ENCODE results near the gene RHOG.
"Not testable (repeated sequence)": the region's sequence is repeated elsewhere in the genome, so short reads cannot be mapped to it uniquely, and the experiment has no call there.

RHOG gene

DNA sequence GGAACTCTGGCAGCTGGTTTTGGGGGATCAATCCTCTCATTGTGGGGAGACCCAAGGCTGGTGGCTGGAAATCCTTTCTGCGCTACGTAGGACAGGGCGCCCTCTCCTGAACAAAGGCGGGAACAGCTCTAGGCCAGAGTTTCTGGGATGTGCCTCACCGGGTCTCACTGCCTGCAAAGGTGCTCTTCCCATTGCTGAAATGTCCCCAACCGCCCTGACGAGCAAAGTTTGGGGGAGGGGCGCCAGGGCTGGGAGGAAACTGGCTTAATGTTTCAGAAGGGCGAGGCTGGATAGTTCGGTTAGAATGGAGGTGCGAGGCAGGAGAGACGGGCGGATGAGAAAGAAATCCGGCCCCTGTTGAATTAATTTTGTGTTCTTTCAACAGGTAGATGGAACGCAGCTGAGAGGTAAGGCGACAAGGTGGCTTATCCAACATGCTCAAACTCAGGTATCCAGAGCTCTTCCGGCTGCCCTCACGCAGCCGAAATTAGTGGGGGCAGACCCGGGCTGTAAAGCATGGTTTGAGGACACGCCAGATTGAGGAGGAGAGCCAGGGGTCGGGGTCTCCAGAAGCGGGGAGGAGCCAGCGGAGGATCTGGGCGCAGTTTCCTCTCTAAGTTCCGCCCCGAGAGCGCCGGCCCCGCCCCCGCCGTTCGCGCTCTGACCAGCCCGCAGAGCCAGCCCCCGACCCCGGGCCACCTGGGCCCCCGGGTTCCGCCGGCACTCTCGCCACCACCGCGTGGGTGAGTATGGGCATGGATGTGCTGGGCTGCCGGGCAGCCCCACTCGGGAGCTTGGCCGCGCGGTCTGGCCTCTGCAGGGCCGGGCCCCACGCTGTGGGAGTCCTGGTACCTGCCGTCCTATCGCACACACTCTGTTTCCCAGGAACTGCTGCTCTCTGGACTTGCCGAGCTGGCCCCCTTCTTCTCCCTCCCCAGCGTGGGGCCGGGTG, 32.6 kb downstream of the RHOG start, which contains the start of gene PGAP2:
PGAP2 (plus strand) TSS at position 652 of the 952 bp plus-strand sequence. CDS start 2,700 bp downstream, outside the sequence.
- DNase-seq: peak; percentile 74

DNA sequence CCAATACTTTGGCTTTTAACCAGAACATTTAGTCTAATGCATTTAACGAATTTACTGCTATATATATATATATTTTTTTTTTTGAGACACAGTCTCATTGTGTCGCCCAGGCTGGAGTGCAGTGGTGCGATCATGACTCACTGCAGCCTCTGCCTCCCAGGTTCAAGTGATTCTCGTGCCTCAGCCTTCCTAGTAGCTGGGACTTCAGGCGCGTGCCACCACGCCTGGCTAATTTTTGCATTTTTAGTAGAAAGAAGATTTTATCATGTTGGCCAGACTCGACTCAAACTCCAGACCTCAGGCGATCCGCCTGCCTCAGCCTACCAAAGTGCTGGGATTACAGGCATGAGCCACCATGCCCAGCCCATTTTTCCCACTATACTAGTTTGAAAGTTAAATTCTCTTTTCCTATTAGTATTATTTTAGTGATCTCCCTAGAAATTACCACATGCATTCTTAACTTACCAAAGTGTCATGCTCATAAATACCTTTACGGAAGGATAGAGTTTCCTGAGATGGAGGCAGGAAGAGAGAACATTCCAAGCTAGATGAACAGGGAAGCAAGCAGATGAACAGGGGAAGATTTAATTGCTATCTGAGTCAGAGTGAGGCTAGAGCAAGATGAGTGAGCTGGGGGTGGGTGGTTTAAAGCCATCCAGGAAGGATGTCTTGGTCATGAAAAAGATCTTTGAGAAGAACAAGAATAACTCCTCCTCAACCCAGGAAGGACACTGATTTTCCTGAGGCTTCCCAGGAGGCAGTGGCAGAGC, 36.8 kb downstream of the RHOG start:
- DNase-seq: no peak

DNA sequence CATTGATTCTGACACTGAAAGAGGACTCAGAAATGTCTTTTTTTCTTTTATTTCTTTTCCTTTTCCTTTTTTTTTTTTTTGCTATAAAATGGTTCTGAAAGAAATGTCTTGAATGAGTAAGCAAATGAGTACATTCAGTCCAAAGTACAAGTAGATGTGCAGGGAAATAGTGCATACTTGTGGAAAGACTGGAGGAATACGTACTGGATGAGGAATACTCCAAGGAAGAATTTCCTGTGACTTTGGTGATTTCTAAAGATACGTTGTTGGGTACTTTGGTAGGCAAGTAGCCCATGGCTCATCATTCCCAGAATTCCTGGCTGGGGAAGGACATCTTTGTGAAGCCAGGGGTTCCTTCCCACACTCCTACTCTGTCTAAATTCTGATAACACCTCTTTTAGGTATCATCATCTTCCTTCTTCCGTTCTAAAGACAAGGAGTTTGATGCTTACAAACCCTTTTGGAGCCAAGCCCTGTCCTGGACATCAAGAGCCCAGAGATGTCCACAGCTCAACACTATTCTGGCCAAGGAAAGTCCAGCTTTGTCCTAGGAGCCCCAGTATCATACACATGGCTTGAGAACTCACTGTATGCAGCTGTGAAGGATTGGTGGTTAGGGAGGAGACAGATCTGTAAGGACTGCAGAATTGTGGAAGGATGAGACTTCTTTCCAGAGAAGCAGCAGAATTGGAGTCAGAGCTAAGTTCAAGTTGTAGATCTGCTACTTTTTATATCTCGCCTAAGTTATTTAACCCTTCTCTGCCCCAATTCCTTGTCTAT, 38.6 kb downstream of the RHOG start:
- no peak for DNase-seq

DNA sequence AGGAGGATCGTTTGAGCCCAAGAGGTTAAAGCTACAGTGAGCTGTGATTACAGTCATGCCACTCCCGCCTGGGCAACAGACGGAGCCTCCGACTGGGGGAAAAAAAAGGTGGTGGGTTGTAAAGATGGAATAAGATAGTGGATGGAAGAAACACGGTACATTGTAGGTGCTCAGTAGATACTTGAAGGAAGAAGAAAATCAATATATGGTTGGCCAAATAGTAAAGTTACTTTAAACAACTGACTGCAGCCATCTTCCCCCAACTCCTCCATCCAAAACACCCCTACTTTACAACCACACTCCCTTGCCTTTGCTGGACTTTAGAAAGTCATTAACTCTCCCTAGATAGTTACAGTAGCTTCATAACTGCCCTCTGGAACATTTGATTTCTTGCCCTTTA, 40.9 kb downstream of the RHOG start:
- no peak for DNase-seq

GRCh38 chr11:3799143-3799542, 41.6 kb downstream of the RHOG start:
- no peak for DNase-seq

DNA sequence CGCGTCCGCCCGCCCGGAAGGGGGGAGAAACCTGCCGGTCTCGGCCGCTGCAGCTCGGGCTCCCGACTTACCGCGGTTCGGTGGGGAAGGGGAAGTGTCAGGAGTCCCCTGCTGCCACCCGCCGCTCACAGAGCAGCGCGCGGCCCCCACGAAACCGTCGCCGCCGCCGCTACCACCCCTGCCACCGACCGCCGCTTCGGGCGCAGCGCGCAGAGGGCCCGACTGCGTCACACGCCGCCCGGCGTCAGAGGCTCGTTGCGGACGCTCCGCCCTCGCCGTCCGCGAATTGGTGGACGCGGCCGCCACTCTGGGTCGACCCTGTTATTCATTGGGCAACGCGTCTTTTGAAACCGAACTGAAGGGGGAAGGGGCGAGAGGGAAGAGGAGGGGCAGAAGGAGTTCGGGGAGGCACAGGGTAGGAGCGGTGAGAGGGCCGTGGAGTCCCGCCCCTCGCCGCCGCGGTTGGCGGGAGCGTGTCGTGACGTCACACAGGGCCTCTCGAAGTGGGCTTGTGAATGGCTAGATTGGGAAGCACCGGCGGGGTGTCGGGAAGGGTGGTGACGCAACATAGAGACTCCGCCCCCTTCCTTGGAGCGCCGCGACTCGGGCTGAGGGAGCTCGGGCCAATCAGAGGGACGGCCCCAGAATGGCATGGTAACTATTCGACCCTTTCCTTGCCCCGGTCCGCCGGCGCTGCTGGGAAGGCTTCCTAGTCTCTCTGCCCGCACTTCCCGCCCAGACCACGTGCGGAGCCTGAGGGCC, 43.2 kb downstream of the RHOG start, which contains the start of gene NUP98:
NUP98 (minus strand) TSS at position 226 of the 762 bp plus-strand sequence. CDS start 15,437 bp downstream, outside the sequence.
- peak; percentile 99 for DNase-seq

GRCh38 chr11:3796801-3797328, 43.9 kb downstream of the RHOG start:
- peak; percentile 47 for DNase-seq

DNA sequence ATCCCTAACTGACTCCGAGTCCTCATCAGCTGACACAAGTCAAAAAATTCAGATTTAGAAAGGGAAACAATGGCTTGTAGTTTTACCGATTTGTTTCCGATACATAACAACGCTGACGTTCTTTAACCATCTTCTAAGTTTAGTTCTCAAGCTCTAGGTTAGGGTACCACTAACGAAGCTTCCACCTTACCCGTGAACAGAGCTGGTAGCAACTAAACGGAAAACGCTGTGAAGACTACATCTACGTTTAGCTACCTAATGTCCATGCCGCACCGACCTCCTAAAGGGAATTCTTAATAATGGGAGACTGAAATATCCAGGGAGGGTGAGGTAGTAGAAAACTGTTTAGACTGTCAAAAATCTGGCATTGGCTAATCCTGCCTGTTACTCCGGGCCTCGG, 44.4 kb downstream of the RHOG start:
- DNase-seq: no peak

- no peak for DNase-seq
Measured at GRCh38 chr11:3796002-3796311, 44.8 kb downstream of the RHOG start.

GRCh38 chr11:3795131-3796001, 45.4 kb downstream of the RHOG start:
- DNase-seq: no peak

- DNase-seq: not testable (repeated sequence)
Measured at GRCh38 chr11:3794387-3794786, 46.4 kb downstream of the RHOG start.

- no peak for DNase-seq
Measured at GRCh38 chr11:3786781-3787428, 53.9 kb downstream of the RHOG start.

DNA sequence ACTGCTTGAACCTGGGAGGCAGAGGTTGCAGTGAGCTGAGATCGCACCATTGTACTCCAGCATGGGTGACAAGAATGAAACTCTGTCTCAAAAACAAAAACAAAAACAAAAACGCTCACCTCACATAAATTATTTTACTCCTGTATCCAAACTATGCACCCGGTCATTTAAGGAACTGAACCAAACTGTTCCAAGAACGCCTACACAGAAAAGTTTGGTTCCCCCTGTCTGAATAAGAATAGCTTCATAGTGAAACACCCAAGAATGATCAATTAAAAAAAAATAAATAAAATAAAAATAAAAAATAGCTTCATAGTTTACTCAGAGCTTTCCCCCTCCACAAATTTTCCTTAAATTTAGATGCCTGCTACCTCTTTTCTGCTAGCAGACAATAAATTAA, 57.1 kb downstream of the RHOG start:
- no peak for DNase-seq

DNA sequence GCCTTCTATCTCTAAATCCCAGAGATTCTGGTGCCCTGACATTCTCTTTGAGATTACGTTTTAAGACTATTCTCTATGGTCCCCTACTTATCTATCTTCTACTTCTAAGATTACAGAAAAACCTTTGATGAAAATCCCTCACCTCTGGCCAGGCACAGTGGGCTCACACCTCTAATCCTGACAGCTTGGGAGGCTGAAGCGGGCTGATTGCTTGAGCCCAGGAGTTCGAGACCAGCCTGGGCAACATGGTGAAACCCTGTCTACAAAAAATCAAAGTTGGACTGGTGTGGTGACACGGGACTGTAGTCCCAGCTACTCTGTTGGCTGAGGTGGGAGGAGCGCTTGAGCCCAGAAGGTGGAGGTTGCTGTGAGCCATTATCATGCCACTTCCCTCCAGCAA, 57.8 kb downstream of the RHOG start:
- DNase-seq: no peak

DNA sequence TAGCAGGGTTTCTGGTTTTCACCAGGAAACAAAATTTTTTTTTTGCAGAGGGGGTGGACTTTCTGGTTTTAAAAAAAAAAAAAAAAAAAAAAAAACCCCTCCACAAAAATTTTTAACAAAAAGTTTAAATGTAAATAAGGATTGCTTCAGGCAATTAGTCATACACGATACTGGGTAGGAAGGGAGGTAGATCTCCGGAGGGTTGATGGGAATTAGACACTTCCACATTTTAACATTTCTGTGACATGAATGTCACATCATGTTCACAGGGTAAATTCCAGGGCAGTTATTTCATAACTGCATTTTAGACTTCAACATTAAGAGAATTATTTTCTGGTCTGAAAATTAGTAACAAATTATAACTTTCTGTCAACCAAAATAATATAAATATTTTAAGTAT, 59.3 kb downstream of the RHOG start:
- no peak for DNase-seq

Data from NCI-H1105 (cell line).